HEK293T (cell line): Measurements from ENCODE around the gene HSD11B1L.

Experiments
- ARNT ChIP-seq: fragments of 450-650 bp; IDR thresholded peaks from 2 replicates; pipeline ENCODE4 v1.6.1; 2017; ENCODE audit warnings: mild to moderate bottlenecking
- BHLHE40 ChIP-seq: fragments of 450-650 bp; IDR thresholded peaks from 2 replicates; pipeline ENCODE4 v1.6.1; 2016; ENCODE audit warnings: mild to moderate bottlenecking, moderate library complexity, borderline replicate concordance
- CTBP1 ChIP-seq: fragments of 450-650 bp; IDR thresholded peaks from 2 replicates; pipeline ENCODE4 v1.6.1; 2016; ENCODE audit warnings: borderline replicate concordance
- ELF4 ChIP-seq: fragments of 450-650 bp; IDR thresholded peaks from 2 replicates; pipeline ENCODE4 v1.6.1; 2017; ENCODE audit warnings: antibody characterized with exemption
- FOXK2 ChIP-seq: fragments of 450-650 bp; IDR thresholded peaks from 2 replicates; pipeline ENCODE4 v1.6.1; 2016; ENCODE audit warnings: mild to moderate bottlenecking
- FOXM1 ChIP-seq: fragments of 450-650 bp; IDR thresholded peaks from 2 replicates; pipeline ENCODE4 v1.6.1; 2017; ENCODE audit warnings: mild to moderate bottlenecking, borderline replicate concordance
- NFRKB ChIP-seq: fragments of 450-650 bp; IDR thresholded peaks from 2 replicates; pipeline ENCODE4 v1.6.1; 2016; ENCODE audit warnings: mild to moderate bottlenecking, moderate library complexity
- SP1 ChIP-seq: fragments of 450-650 bp; IDR thresholded peaks from 2 replicates; pipeline ENCODE4 v1.6.1; 2017
- SUZ12 ChIP-seq: fragments of 450-650 bp; IDR thresholded peaks from 2 replicates; pipeline ENCODE4 v1.6.1; 2016; ENCODE audit warnings: mild to moderate bottlenecking
- ZNF384 ChIP-seq: fragments of 450-650 bp; IDR thresholded peaks from 2 replicates; pipeline ENCODE4 v1.6.1; 2016

- TF ChIP-seq CTBP1, result no peak
- no peak for TF ChIP-seq SP1
- TF ChIP-seq BHLHE40, result no peak
- no peak for TF ChIP-seq FOXK2
- TF ChIP-seq SUZ12, result no peak
- TF ChIP-seq FOXM1, result no peak
- TF ChIP-seq NFRKB, result no peak
- TF ChIP-seq ZNF384, result no peak
- no peak for TF ChIP-seq ARNT
- no peak for TF ChIP-seq ELF4
Observed at GRCh38 chr19:5711025-5711424, 30.2 kb downstream of the HSD11B1L start.
